PFSK-1 (cell line): ENCODE data around the gene CRISPLD2.

ENCODE experiments used
- FOXP2 ChIP-seq: optimal IDR thresholded peaks from 2 replicates; pipeline ENCODE3; 2011; ENCODE audit warnings: borderline replicate concordance, control low read depth, inconsistent platforms; ENCODE audit not compliant: insufficient read depth; ENCODE audit errors: extremely low read length, extremely low read depth
- POLR2AphosphoS5 ChIP-seq: IDR thresholded peaks from 2 replicates; pipeline ENCODE4 v1.6.1; 2012; ENCODE audit warnings: low read depth, mild to moderate bottlenecking, control low read depth, low read length, moderate library complexity
- REST ChIP-seq, 2 experiments: IDR thresholded peaks; 2 replicates each; pipeline versions ENCODE4 v1.6.1 to v1.8.0; 2011 to 2012; ENCODE audit warnings: low read depth in 2 of 2, low read length in 2 of 2, control low read depth in 1 of 2, inconsistent platforms in 1 of 2, mild to moderate bottlenecking in 1 of 2, moderate library complexity in 1 of 2; ENCODE audit not compliant: insufficient read depth in 1 of 2
- SIN3A ChIP-seq: IDR thresholded peaks from 2 replicates; pipeline ENCODE4 v1.6.1; 2012; ENCODE audit warnings: mild to moderate bottlenecking, low read length, moderate library complexity, borderline replicate concordance; ENCODE audit not compliant: insufficient read depth
- TAF1 ChIP-seq: IDR thresholded peaks from 2 replicates; pipeline ENCODE4 v1.6.1; 2012; ENCODE audit warnings: low read length, control low read depth, borderline replicate concordance; ENCODE audit not compliant: insufficient read depth

GRCh38 chr16:84786605-84787262 lies 33.1 kb upstream of the CRISPLD2 start:
- TF ChIP-seq TAF1 (no peak), FOXP2 (no peak), POLR2AphosphoS5 (no peak), REST (IDR thresholded peaks at IDR 0.05; ENCODE audit: insufficient read depth in 1 of 2, low read depth in 2 of 2, low read length in 2 of 2) (no peak), SIN3A (no peak)
